Endothelial cell (in vitro differentiated cells): ENCODE results near the gene GATB. TPM values are rescaled to one million over a fixed set of nuclear protein-coding genes. Genes with fewer than 3 reads are reported as not detected.
"Not testable (repeated sequence)": the region's sequence is repeated elsewhere in the genome, so short reads cannot be mapped to it uniquely, and the experiment has no call there.

Source experiments
- DNase-seq: peaks from one replicate; pipeline ENCODE4 v3.0.0; 2021; ENCODE audit warnings: low spot score
- H3K27ac Mint-ChIP-seq: one replicate; pipeline ENCODE4 v1.8.0; 2021; ENCODE audit warnings: mixed read lengths, inconsistent platforms; ENCODE audit not compliant: unreplicated experiment
- H3K27me3 Mint-ChIP-seq: one replicate; pipeline ENCODE4 v1.8.0; 2021; ENCODE audit warnings: mild to moderate bottlenecking, moderate library complexity, mixed read lengths, inconsistent platforms; ENCODE audit not compliant: unreplicated experiment
- H3K36me3 Mint-ChIP-seq: one replicate; pipeline ENCODE4 v1.8.0; 2021; ENCODE audit warnings: mild to moderate bottlenecking, low read depth, mixed read lengths, inconsistent platforms; ENCODE audit not compliant: unreplicated experiment
- H3K4me1 Mint-ChIP-seq: one replicate; pipeline ENCODE4 v1.8.0; 2021; ENCODE audit warnings: mild to moderate bottlenecking, mixed read lengths, inconsistent platforms; ENCODE audit not compliant: unreplicated experiment
- H3K4me3 Mint-ChIP-seq: one replicate; pipeline ENCODE4 v1.8.0; 2021; ENCODE audit warnings: mild to moderate bottlenecking, mixed read lengths, inconsistent platforms; ENCODE audit not compliant: unreplicated experiment
- H3K9me3 Mint-ChIP-seq: one replicate; pipeline ENCODE4 v1.8.0; 2021; ENCODE audit warnings: mixed read lengths, inconsistent platforms; ENCODE audit not compliant: unreplicated experiment
- total RNA-seq: library from RNA; stranded (reverse); fragmentation: NEBNext Ultra II Directional; extraction: Animal tissue kit (Norgen Biotek cat#: 25700); gene quantifications from one replicate; pipeline ENCODE4 v1.2.1, GENCODE V29; 2021; ENCODE audit not compliant: unreplicated experiment
- TF ChIP-seq, protein P1 (sequence below): fragments of 200-600 bp; sonication (generic); IDR thresholded peaks from one replicate; pipeline ENCODE4 v1.5.0; 2021; ENCODE audit warnings: antibody characterized with exemption; ENCODE audit not compliant: unreplicated experiment

GATB gene
- total RNA-seq, 1 donor from 2014 or later, result 16.6 TPM

- TF ChIP-seq, protein P1, sequence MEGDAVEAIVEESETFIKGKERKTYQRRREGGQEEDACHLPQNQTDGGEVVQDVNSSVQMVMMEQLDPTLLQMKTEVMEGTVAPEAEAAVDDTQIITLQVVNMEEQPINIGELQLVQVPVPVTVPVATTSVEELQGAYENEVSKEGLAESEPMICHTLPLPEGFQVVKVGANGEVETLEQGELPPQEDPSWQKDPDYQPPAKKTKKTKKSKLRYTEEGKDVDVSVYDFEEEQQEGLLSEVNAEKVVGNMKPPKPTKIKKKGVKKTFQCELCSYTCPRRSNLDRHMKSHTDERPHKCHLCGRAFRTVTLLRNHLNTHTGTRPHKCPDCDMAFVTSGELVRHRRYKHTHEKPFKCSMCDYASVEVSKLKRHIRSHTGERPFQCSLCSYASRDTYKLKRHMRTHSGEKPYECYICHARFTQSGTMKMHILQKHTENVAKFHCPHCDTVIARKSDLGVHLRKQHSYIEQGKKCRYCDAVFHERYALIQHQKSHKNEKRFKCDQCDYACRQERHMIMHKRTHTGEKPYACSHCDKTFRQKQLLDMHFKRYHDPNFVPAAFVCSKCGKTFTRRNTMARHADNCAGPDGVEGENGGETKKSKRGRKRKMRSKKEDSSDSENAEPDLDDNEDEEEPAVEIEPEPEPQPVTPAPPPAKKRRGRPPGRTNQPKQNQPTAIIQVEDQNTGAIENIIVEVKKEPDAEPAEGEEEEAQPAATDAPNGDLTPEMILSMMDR, result no peak
- peaks cover 11% of the 10 kb centered on the region for H3K36me3 Mint-ChIP-seq
- DNase-seq, result no peak
Measured at GRCh38 chr4:151743128-151743854, 17.5 kb downstream of the GATB start.

GRCh38 chr4:151738720-151739517, 21.9 kb downstream of the GATB start:
- DNase-seq, result no peak
- Mint-ChIP-seq H3K4me1 (no peaks in the 10 kb centered on the region), H3K27ac (no peak overlapping the region), H3K9me3 (peaks cover 9% of the 10 kb centered on the region), H3K27me3 (no peaks in the 10 kb centered on the region), H3K36me3 (peaks cover 28% of the 10 kb centered on the region), H3K4me3 (peak overlapping the region; percentile 51)
- TF ChIP-seq, protein P1, result no peak

More at GRCh38 chr4:151743128-151743854, 17.5 kb downstream of the GATB start:
- no peaks in the 10 kb centered on the region for H3K9me3 Mint-ChIP-seq
- no peak overlapping the region for H3K4me3 Mint-ChIP-seq
- no peaks in the 10 kb centered on the region for H3K4me1 Mint-ChIP-seq
- no peaks in the 10 kb centered on the region for H3K27me3 Mint-ChIP-seq
- peak overlapping the region; percentile 37 for H3K27ac Mint-ChIP-seq

- not testable (repeated sequence) for H3K27me3 Mint-ChIP-seq, H3K4me1 Mint-ChIP-seq, H3K9me3 Mint-ChIP-seq, DNase-seq, H3K27ac Mint-ChIP-seq
- Mint-ChIP-seq H3K4me3 (peak overlapping the region; percentile 27), H3K36me3 (peaks cover 28% of the 10 kb centered on the region)
Measured at GRCh38 chr4:151736852-151737251, 24.0 kb downstream of the GATB start.

DNA sequence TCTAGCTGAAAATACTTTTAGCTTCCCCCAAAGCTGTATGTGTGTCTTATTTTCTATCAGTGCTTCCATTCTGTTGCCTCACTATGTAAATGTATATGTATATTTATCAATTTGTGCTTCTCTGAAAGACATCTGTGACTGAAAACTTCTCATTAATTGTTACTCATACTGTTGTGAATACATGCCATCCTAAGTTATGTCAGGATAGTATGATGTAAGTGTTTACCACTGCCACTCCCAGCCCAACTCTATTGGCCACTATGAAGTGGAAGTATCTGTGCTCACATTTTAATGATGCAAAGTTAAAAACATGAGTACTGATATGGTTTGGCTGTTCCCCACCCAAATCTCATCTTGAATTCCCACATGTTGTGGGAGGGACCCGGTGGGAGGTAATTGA, 24.4 kb downstream of the GATB start:
- Mint-ChIP-seq H3K36me3 (peaks cover 28% of the 10 kb centered on the region), H3K9me3 (peaks cover 9% of the 10 kb centered on the region), H3K4me3 (no peak overlapping the region), H3K4me1 (no peaks in the 10 kb centered on the region), H3K27ac (no peak overlapping the region), H3K27me3 (no peaks in the 10 kb centered on the region)
- DNase-seq, result no peak
- TF ChIP-seq, protein P1, result no peak

DNA sequence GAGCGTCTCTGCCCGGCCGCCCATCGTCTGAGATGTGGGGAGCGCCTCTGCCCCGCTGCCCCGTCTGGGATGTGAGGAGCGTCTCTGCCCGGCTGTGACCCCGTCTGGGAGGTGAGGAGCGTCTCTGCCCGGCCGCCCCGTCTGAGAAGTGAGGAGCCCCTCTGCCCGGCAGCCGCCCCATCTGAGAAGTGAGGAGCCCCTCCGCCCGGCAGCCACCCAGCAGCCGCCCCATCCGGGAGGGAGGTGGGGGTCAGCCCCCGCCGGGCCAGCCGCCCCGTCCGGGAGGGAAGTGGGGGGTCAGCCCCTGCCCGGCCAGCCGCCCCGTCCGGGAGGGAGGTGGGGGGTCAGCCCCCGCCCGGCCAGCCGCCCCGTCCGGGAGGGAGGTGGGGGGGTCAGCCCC, 29.1 kb downstream of the GATB start:
- not testable (repeated sequence) for H3K4me1 Mint-ChIP-seq, H3K9me3 Mint-ChIP-seq, H3K27me3 Mint-ChIP-seq, DNase-seq, H3K4me3 Mint-ChIP-seq, H3K27ac Mint-ChIP-seq
- peaks cover 17% of the 10 kb centered on the region for H3K36me3 Mint-ChIP-seq
